NCI-H526 (cell line): ENCODE measurements around the gene BCHE.
"Not testable (repeated sequence)": the region's sequence is repeated elsewhere in the genome, so short reads cannot be mapped to it uniquely, and the experiment has no call there.

Experiments used
- DNase-seq, 2 experiments: peaks; one replicate each; lab custom pipeline; 2025; lab: John Stamatoyannopoulos, UW

Gene BCHE

GRCh38 chr3:165816209-165816608 lies 21.0 kb downstream of the BCHE start:
- DNase-seq: no peak

DNA sequence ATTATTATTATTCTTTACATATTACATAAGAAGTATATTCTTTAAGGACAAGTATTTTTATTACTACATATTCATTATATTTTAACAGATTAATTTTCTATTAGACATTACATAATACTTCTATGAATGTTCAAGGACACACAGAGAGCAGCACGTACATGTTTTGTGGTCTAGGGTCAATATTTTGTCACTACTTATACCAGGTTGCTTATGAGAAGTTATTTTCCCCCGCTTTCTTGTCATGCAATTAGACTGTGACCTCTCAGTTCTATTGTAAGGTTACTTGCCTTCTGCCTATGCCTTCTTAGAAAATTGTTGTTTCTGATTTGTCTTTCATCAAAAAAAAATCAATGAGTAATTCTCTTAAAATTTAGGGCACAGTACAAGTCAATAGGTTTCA lies 21.5 kb downstream of the BCHE start:
- DNase-seq: no peak

GRCh38 chr3:165814380-165814779 lies 22.8 kb downstream of the BCHE start:
- no peak for DNase-seq

DNA sequence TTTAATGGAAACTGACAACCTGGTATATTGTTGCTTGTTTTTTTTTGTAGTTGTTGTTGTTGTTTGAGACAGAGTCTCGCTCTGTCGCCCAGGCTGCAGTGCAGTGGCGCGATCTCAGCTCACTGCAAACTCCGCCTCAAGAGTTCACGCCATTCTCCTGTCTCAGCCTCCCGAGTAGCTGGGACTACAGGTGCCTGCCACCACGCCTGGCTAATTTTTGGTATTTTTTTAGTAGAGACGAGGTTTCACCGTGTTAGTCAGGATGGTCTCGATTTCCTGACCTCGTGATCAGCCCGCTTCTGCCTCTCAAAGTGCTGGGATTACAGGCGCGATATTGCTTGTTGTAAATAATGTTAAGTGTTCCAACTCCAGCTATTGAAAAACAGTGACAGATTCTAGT lies 29.3 kb downstream of the BCHE start:
- DNase-seq: not testable (repeated sequence)

- no peak for DNase-seq
Measured at GRCh38 chr3:165805946-165806561, 31.2 kb downstream of the BCHE start.

GRCh38 chr3:165803471-165803870 lies 33.8 kb downstream of the BCHE start:
- no peak for DNase-seq

GRCh38 chr3:165800970-165801369 lies 36.3 kb downstream of the BCHE start:
- DNase-seq: no peak

- DNase-seq: no peak
Measured at GRCh38 chr3:165799026-165799425, 38.2 kb downstream of the BCHE start.

GRCh38 chr3:165797551-165797950 lies 39.7 kb downstream of the BCHE start:
- DNase-seq: no peak

GRCh38 chr3:165796701-165797100 lies 40.5 kb downstream of the BCHE start:
- no peak for DNase-seq

DNA sequence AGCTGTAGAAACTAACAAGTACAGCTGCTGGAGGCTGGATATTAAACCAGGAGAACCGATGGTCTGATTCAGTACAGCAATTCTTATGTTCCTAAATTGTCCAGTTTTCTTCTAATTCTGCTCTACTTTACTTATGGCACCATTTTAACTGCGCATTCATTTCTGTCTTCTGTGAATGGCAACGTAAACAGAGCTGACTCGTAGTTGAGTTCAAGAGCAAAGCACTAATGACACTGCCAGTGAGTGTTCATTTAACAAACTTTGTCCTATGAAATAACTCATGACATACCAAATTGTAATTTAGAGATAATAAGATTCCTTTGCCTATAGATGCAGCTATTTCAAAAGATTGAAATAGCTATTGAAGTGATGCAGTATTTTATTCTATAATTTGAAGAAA lies 48.7 kb downstream of the BCHE start:
- DNase-seq: no peak

DNA sequence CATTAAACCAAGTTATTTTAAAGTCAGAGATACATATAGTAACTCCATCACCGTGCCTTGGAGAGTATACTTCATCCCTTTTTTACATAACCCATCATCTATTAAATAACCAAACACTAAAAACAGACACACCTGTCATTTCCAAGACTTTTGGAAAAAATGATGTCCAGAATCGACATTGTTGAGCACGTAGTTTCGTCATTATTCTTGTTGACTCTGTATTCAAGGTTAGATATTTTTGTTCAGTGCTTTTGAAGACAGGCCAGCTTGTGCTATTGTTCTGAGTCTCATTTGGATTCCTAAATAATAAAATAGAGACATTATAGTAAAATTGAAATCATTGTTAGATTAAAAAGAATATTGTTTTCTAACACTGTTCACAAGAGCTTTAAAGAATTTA lies 51.2 kb downstream of the BCHE start:
- DNase-seq: no peak

DNA sequence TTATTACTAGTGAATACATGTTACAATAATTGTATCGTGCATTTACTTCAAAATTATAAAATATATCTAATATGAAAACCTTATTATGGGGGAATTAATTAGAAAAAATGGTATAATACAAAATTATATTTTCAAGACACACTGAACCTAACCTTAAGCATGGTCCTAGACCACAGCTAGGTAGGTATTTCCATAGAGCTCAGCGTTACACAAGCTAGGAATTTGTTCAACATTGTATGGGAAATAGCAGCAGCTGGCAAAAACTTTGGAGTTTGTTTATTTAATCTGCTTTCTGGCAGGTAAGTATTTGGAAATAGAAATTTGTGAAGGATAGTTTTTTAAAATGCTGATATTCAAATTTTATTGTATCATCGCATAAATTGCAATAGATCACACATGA lies 52.9 kb downstream of the BCHE start:
- DNase-seq: no peak

DNA sequence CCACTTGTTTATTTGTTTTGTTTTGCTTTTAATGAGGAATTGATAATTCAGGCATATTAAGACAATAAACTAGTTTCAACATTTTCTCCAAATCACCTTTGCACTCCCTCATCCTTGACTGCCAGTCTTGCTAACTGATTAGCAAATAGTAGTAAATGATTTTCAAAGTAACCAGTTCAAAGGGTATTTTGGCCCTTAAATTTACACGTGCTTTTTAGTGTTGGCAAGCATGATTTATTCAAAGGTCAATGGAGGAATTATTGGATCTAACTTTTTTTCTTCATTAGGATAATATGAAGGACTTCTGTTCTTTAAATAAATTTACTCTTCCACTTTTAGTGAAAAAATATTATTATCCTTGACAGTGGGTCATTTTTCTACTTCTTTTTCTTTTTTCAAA lies 53.8 kb downstream of the BCHE start:
- no peak for DNase-seq

DNA sequence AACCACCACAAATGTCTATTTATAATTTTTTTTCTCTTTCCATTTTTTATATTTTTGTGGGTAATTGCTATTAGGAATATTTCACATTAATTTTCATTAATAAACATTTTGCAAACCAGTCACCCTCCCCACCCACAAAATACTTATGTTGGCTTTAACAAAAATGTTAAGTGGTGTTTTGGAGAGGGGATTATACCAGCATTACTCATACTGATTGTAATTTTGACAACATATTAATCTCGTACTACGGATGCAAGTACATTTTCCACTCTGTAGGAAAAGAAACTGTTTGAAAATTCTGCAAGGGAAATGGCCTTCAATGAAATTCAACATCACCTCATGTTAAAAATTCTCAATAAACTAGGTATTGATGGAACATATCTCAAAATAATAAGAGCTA lies 58.3 kb downstream of the BCHE start:
- DNase-seq: no peak

DNA sequence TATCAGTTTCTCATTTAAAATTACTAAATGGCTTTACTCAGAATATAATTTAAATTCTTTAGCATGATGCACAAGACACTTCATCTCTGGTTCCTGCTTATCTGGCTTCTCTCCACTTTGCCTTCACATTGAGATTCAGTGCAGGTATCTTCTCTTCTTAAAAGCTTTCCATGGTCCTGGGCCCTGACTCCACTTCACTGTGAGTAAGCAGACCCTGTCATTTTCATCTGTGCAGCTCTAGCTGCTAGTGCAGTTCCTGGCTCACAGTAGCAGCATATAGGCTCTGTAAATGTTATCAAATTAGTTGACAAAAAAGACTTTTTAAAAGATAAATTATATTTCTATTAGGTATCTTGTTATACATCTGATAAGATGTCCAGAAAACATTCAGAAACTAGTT lies 58.8 kb downstream of the BCHE start:
- DNase-seq: no peak

DNA sequence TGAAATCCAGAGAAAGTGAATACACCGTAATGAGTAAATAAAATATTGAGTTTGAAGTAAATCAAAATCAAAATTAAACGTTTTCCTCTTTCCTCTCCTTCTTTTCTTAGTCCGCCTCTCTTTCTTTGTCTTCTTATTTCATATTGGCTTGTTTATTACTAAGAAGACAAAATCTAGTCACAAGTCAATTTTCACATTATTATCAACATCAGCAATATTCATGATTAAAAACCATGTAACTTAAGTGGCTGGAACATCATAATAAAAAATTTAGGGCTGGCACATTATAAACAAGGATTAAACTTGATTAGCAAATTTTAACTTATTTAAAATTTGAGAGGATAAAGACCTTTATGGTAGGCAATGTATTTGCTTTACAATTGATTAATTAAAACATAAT lies 61.4 kb downstream of the BCHE start:
- DNase-seq: no peak

DNA sequence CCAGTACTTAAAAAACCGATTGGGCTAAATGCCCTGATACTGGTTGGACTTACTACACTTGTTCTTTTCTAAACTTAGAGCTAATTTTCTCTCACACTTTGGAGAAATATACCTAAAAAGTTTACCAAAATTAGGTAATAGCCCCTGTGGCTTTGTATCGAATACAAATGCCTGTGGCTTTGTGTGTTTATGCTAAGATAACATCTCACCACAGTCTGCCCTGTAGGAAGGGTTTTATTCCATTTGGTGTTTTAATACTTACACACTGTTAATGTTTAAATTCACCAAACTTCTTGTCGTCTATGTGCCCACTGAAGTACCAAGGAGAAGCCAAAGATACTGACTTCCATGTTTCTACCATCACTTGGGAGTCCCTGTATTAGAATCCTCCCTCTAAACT lies 66.4 kb downstream of the BCHE start:
- DNase-seq: no peak

DNA sequence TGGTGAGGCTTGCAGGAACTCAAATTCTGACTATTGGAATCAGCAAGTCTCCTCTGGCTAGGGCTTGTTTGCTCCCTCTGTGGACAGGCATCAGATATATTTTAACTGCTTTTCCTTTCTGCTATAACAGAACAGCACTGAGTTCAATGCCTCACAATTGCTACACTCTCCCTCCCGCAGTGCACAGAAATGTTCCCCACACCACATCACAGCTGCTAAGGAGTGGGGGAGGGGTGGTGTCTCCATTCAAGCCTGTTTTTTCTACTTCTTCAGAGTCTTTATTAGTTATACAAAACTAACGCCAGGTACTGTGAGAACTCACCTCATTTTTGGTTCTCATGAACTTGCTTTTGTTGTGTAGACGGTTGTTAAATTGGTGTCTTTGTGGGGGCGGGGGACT lies 68.5 kb downstream of the BCHE start:
- DNase-seq: no peak

DNA sequence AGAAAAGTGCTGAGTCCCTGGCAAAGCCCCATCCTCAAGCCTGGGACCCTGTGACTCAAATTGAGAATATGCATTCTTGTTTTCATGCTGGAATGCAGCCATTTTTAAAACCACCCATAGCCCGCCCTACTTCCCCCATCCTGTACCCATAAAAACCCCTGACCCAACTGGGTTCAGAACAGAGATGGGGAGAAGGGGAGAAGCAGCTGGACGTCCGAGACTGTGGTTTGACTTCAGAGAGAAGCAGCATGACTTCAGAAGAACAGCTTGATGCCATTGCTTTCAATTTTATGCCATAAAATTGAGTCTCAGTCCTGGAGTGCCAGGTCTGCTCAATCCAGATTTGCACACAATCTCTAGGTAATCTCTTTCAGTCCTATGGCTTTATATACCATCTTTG lies 78.2 kb downstream of the BCHE start:
- DNase-seq: no peak

DNA sequence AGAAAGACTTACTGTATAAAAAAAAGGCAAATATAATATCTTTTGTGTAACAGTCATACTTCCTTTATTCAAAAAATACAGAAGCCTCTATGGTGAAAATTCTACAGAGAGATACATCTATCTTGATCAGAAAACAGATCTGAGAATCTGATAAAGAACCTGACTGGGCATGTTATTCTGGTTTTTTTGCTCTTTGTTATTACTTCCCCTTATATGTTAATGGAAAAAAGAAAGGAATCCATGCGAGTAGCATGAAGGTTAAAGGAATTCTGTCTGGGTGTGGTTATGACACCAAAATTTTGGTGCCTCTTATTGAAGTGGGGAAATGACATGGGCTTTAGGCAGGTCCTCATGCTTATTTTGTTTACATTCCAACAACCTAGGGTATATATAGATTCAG lies 81.7 kb downstream of the BCHE start:
- DNase-seq: no peak

GRCh38 chr3:165754219-165755007 lies 82.8 kb downstream of the BCHE start:
- no peak for DNase-seq

DNA sequence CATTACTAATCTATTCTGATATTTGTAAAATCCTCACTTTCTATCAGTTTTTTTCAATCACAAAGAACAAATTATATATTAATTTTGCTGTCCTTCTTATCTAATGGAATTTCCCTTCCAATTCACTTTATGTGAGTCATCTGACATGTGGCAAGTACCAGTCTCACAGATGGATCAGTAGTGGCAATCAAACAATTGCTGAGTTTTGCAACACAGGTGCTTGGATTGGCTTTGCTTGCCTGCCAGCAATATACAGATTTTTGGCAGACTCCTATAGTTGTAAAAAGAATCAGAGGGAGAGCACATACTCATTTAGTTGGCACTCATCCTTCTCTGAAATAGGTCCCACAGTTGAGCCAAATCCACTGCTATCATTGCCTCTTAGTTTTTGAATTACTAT lies 83.7 kb downstream of the BCHE start:
- no peak for DNase-seq

DNA sequence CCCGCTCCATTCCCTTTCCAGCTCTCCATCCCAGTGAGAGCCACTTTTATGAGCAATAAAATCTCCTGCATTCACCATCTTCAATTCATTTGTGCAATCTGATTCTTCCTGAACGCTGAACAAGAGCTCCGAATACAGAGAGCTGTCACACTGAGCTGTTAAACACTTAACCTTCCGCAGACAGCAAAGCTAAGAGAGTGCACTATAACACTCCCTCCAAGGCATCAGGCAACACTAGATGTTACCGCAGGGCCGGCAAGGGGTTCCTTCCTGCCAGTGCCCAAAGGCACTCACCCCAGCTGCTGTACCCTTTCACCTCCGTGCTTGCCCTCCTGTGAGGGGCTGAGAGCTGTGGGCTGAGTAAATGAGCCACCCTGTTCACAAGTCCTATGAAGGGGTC lies 85.6 kb downstream of the BCHE start:
- no peak for DNase-seq
